Measurements from ENCODE around the gene RFT1. TPM values are rescaled to one million over a fixed set of nuclear protein-coding genes. Genes with fewer than 3 reads are reported as not detected.

The RFT1 gene
- polyA plus RNA-seq, 3 donors: 8.2 to 34.9 (median 25.6) TPM

DNA sequence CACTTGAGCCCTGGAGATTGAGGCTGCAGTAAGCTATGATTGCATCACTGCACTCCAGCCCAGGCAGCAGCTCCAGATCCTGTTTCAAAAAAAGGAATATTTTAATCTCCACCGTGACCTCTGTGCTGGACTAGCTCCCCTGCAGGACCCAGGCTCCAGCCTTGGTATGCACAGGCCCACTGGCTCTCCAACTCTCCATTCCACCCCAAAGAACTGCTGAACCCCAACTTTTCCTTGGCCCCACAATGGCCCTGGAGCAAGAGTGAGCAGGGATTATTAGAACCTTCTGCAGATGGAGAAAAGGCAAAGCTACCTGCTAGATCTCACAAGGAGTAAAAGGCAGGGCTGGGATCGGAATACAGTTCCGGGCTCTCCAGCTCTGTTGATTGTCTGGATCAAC, 51.6 kb downstream of the RFT1 start:
- intact Hi-C loops (cut with micrococcal nuclease): loop anchor here (10.0 kb wide), 4 partner anchors 144 to 334 kb away; no protein-coding TSS in a partner anchor
- DNase-seq: no peak
- Histone ChIP-seq H3K27ac (ENCODE audit: low read depth in 1 of 2, low read length in 2 of 2) (no peak overlapping the region), H3K9me3 (replicated peaks in 1 of 2; ENCODE audit: control insufficient read depth in 1 of 2, insufficient read depth in 1 of 2, low read length in 2 of 2) (no peaks in the 10 kb centered on the region), H2AFZ (ENCODE audit: insufficient read depth, low read depth, low read length, poor library complexity, severe bottlenecking) (no peak overlapping the region), H3K9ac (ENCODE audit: insufficient read depth, low read length, poor library complexity, severe bottlenecking) (no peak overlapping the region), H3K4me1 (ENCODE audit: control insufficient read depth in 1 of 2, insufficient read depth in 2 of 2, low read length in 2 of 2) (peaks cover 5 to 9% of the 10 kb centered on the region in 2 donors), H3K27me3 (ENCODE audit: control insufficient read depth in 2 of 2, insufficient read depth in 2 of 2, low read length in 2 of 2) (no peaks in the 10 kb centered on the region), H3K4me2 (replicated peaks; ENCODE audit: extremely low read depth, low read length, poor library complexity, severe bottlenecking) (no peak overlapping the region), H4K20me1 (ENCODE audit: insufficient read depth, low read length) (no peaks in the 10 kb centered on the region), H3K36me3 (replicated peaks in 1 of 2; ENCODE audit: control insufficient read depth in 1 of 2, insufficient read depth in 2 of 2, low read length in 2 of 2) (no peaks in the 10 kb centered on the region), H3K4me3 (replicated peaks in 1 of 3; ENCODE audit: low read depth in 2 of 3, low read length in 3 of 3) (no peak overlapping the region), H3K79me2 (ENCODE audit: insufficient read depth, low read length) (no peaks in the 10 kb centered on the region)
- 60% methylated on average over 1 of the region's 3 CpGs for WGBS (ENCODE audit: insufficient coverage)
- H3K4me3 Mint-ChIP-seq: no peak overlapping the region
- TF ChIP-seq, protein P1, sequence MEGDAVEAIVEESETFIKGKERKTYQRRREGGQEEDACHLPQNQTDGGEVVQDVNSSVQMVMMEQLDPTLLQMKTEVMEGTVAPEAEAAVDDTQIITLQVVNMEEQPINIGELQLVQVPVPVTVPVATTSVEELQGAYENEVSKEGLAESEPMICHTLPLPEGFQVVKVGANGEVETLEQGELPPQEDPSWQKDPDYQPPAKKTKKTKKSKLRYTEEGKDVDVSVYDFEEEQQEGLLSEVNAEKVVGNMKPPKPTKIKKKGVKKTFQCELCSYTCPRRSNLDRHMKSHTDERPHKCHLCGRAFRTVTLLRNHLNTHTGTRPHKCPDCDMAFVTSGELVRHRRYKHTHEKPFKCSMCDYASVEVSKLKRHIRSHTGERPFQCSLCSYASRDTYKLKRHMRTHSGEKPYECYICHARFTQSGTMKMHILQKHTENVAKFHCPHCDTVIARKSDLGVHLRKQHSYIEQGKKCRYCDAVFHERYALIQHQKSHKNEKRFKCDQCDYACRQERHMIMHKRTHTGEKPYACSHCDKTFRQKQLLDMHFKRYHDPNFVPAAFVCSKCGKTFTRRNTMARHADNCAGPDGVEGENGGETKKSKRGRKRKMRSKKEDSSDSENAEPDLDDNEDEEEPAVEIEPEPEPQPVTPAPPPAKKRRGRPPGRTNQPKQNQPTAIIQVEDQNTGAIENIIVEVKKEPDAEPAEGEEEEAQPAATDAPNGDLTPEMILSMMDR (IDR thresholded peaks at IDR 0.05): no peak
- peaks cover 13% of the 10 kb centered on the region for H3K4me1 Mint-ChIP-seq
- no peak overlapping the region for H3K27ac Mint-ChIP-seq
- H3K27me3 Mint-ChIP-seq (ENCODE audit: low read depth in 3 of 3): peaks cover 0 to 4% (median 3%) of the 10 kb centered on the region in 3 donors
- H3K9me3 Mint-ChIP-seq: no peaks in the 10 kb centered on the region
- peaks cover 6 to 9% of the 10 kb centered on the region in 2 donors for H3K36me3 Mint-ChIP-seq

DNA sequence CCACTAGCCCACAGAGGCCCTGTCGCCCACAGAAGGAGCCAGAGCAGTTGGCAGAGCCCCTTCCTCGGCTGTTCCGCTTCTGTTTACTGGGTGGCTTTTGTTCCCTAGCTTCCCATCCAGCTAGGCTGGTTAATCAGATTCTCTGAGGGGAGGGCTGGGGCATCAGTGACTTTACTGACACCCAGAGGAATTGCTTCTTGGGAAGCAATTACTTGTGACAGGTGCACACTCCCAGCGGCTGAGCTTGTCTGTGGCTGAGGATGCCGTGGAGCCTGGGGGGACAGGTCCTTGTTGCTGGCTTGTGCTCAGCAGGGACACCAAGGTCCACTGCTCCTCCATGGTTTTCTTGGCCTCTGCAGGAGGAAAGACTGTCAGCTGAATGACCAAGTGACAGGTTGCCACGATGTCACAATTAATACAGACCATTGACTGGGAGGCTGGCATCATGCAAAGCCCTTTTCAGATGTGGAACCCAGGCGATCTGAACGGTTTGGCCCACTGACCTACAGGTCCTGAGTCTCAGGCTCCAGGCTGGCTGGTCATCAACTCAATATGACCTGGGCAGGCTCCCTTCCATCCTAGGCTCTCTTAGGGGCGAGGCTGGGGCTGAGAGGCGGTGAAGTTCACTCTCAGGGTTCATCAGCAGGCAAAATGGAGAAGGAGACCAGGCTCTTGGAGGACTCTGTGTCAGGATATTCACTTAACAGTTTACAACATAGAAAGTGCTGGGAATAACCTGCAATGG, 52.6 kb downstream of the RFT1 start:
- TF ChIP-seq, protein P1 (IDR thresholded peaks at IDR 0.05): no peak
- Histone ChIP-seq H2AFZ (ENCODE audit: insufficient read depth, low read depth, low read length, poor library complexity, severe bottlenecking) (no peak overlapping the region), H3K4me2 (replicated peaks; ENCODE audit: extremely low read depth, low read length, poor library complexity, severe bottlenecking) (no peak overlapping the region), H3K4me1 (ENCODE audit: control insufficient read depth in 1 of 2, insufficient read depth in 2 of 2, low read length in 2 of 2) (peaks cover 13 to 18% of the 10 kb centered on the region in 2 donors), H3K9ac (ENCODE audit: insufficient read depth, low read length, poor library complexity, severe bottlenecking) (no peak overlapping the region), H3K9me3 (replicated peaks in 1 of 2; ENCODE audit: control insufficient read depth in 1 of 2, insufficient read depth in 1 of 2, low read length in 2 of 2) (no peaks in the 10 kb centered on the region), H3K36me3 (replicated peaks in 1 of 2; ENCODE audit: control insufficient read depth in 1 of 2, insufficient read depth in 2 of 2, low read length in 2 of 2) (no peaks in the 10 kb centered on the region), H3K79me2 (ENCODE audit: insufficient read depth, low read length) (no peaks in the 10 kb centered on the region), H3K4me3 (replicated peaks in 1 of 3; ENCODE audit: low read depth in 2 of 3, low read length in 3 of 3) (no peak overlapping the region), H4K20me1 (ENCODE audit: insufficient read depth, low read length) (no peaks in the 10 kb centered on the region), H3K27ac (ENCODE audit: low read depth in 1 of 2, low read length in 2 of 2) (no peak overlapping the region), H3K27me3 (ENCODE audit: control insufficient read depth in 2 of 2, insufficient read depth in 2 of 2, low read length in 2 of 2) (no peaks in the 10 kb centered on the region)
- H3K4me3 Mint-ChIP-seq: no peak overlapping the region
- no peak overlapping the region for H3K27ac Mint-ChIP-seq
- no peak for DNase-seq
- no peaks in the 10 kb centered on the region for H3K9me3 Mint-ChIP-seq
- 94% methylated on average over 7 of the region's 10 CpGs for WGBS (ENCODE audit: insufficient coverage)
- H3K27me3 Mint-ChIP-seq (ENCODE audit: low read depth in 3 of 3): peaks cover 0 to 4% (median 3%) of the 10 kb centered on the region in 3 donors
- peaks cover 6 to 9% of the 10 kb centered on the region in 2 donors for H3K36me3 Mint-ChIP-seq
- peaks cover 18% of the 10 kb centered on the region for H3K4me1 Mint-ChIP-seq
- intact Hi-C loops (cut with micrococcal nuclease): loop anchor here (10.0 kb wide), 4 partner anchors 143 to 333 kb away; no protein-coding TSS in a partner anchor

Data from CD14-positive monocyte (primary cell).